ENCODE measurements around the gene MYCBP2. TPM values are rescaled to one million over a fixed set of nuclear protein-coding genes. Genes with fewer than 3 reads are reported as not detected.
A peak's percentile ranks its signal among the peaks of the same experiment; 100 is the strongest.

The MYCBP2 gene
- total RNA-seq, 1 donor from 2014 or later, result 42.2 TPM

DNA sequence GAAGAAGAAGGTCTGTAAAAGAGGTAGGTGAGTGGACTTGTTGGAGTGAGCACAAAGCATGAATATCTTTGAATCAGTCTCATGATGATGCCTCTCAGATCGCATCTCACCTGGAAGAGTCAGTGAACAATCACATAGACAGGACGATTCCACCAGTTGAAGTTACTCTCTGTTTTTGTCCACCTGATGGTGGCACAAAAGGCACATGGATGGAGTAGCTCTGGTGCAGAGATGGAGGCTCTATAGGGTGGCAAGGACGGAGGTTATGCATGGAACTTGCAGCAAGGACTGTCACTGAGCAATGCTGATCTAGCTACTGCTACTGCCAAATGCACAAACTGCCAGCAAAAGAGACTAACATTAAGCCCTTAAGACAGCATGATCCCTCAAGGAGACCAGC, 10.3 kb upstream of the MYCBP2 start:
- TF ChIP-seq, protein P1, sequence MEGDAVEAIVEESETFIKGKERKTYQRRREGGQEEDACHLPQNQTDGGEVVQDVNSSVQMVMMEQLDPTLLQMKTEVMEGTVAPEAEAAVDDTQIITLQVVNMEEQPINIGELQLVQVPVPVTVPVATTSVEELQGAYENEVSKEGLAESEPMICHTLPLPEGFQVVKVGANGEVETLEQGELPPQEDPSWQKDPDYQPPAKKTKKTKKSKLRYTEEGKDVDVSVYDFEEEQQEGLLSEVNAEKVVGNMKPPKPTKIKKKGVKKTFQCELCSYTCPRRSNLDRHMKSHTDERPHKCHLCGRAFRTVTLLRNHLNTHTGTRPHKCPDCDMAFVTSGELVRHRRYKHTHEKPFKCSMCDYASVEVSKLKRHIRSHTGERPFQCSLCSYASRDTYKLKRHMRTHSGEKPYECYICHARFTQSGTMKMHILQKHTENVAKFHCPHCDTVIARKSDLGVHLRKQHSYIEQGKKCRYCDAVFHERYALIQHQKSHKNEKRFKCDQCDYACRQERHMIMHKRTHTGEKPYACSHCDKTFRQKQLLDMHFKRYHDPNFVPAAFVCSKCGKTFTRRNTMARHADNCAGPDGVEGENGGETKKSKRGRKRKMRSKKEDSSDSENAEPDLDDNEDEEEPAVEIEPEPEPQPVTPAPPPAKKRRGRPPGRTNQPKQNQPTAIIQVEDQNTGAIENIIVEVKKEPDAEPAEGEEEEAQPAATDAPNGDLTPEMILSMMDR (IDR thresholded peaks at IDR 0.05; ENCODE audit: borderline replicate concordance), result no peak
- H3K9me3 ChIP-seq (replicated peaks), result no peaks in the 10 kb centered on the region
- H3K4me3 ChIP-seq, result no peak overlapping the region
- no peak overlapping the region for H3K27ac ChIP-seq (replicated peaks)
- peaks cover 11% of the 10 kb centered on the region for H3K27me3 ChIP-seq (ENCODE audit: low read depth)
- H3K36me3 ChIP-seq, result no peaks in the 10 kb centered on the region
- no peaks in the 10 kb centered on the region for H3K4me1 ChIP-seq
- no peak for DNase-seq
- intact Hi-C loops (cut with micrococcal nuclease), result no loop called here

DNA sequence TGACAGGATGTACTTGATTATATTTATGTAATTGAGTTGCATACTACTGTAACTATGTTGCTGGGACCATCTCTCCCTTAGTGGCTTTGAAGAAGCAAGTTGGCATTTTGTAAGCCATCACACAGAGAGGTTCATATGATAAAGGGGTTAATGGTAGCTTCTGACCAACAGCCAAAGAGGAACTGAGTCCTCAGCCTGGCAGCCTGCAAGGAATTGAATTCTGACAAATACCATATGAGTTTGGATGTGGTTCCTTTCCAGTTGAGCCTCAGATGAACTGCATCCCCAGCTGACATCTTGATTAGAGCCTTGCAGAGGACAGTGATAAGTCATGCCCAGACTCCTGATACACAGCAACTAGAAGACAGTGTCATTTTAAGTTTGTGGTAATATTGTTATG, 8.6 kb upstream of the MYCBP2 start:
- intact Hi-C loops (cut with micrococcal nuclease), result no loop called here
- Histone ChIP-seq H3K27me3 (ENCODE audit: low read depth) (peaks cover 11% of the 10 kb centered on the region), H3K4me1 (peaks cover under 1% of the 10 kb centered on the region), H3K4me3 (no peak overlapping the region), H3K36me3 (no peaks in the 10 kb centered on the region), H3K27ac (replicated peaks) (no peak overlapping the region), H3K9me3 (replicated peaks) (no peaks in the 10 kb centered on the region)
- DNase-seq, result no peak
- TF ChIP-seq, protein P1 (IDR thresholded peaks at IDR 0.05; ENCODE audit: borderline replicate concordance), result no peak

DNA sequence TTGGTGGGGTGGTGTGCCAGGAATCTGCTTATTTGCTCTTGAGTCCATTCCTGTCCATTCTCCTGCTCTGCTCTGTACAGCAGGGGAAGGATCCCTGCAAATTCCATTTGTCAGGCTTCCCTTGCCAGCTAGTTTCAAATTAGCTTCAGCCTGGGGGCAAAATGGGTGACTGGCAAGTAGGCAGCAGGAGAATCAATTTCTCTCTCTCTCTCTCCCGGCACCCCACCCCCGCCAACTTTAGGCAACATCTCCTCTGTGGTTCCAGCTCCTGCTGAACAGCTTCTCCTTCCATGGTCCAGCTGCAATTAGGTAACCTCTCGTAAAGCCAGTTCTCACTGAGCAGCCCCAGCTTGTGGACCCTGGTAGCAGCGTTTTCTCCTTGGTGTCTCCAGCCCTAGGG, 6.7 kb upstream of the MYCBP2 start:
- intact Hi-C loops (cut with micrococcal nuclease), result no loop called here
- DNase-seq, result no peak

DNA sequence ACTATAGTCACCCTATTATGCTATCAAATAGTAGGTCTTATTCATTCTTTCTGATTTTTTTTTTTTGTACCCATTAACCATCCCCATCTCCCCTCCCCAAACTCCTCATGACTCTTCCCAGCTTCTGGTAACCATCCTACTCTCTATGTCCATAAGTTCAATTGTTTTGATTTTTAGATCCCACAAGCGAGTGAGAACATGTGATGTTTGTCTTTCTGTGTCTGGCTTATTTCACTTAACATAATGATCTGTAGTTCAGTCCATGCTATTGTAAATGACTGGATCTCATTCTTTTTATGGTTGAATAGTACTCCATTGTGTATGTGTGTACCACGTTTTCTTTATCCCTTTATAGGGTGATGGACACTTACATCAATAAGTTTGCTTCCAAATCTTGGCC, 4.5 kb upstream of the MYCBP2 start:
- no peak for DNase-seq
- intact Hi-C loops (cut with micrococcal nuclease), result no loop called here
- Histone ChIP-seq H3K9me3 (replicated peaks) (no peaks in the 10 kb centered on the region), H3K4me1 (peaks cover 37% of the 10 kb centered on the region), H3K36me3 (no peaks in the 10 kb centered on the region), H3K27me3 (ENCODE audit: low read depth) (peaks cover 2% of the 10 kb centered on the region), H3K27ac (replicated peaks) (no peak overlapping the region), H3K4me3 (no peak overlapping the region)
- TF ChIP-seq, protein P1 (IDR thresholded peaks at IDR 0.05; ENCODE audit: borderline replicate concordance), result no peak

More for the DNA sequence above, 6.7 kb upstream of the MYCBP2 start:
- Histone ChIP-seq H3K4me3 (no peak overlapping the region), H3K9me3 (replicated peaks) (no peaks in the 10 kb centered on the region), H3K36me3 (no peaks in the 10 kb centered on the region), H3K4me1 (peaks cover 18% of the 10 kb centered on the region), H3K27ac (replicated peaks) (no peak overlapping the region), H3K27me3 (ENCODE audit: low read depth) (peaks cover 11% of the 10 kb centered on the region)
- TF ChIP-seq, protein P1 (IDR thresholded peaks at IDR 0.05; ENCODE audit: borderline replicate concordance), result no peak

DNA sequence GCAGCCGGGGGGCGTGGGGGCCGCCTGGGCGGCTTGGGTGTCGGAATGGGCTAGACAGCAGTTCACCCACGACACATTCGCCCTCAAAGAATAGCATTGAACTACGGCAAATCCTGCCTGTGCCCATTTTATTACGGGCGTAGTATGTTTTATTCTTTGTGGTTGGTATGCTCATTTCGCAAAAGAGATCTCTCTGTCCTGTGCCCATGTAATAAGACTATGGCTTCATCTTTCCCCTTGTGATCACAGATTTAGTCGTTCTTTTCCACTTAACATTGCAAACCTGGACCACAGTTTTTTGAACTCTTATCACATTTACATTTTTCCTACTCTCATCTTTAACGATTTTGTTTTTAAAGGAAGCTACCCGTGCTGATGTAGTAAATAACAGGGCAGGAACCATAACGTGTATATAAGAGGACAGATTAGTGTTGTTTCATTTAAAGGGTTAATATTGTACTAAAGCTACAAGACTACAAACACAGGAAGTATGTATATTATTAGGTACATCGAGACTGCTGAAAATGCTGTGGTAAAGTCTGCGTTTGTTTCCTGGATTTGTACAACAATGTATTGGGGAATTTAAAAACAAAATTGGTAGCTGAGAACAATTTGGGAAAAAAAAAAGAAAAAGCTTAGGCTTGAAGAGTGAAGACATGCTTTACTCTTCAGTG, 3.2 kb upstream of the MYCBP2 start:
- H3K36me3 ChIP-seq, result no peaks in the 10 kb centered on the region
- intact Hi-C loops (cut with micrococcal nuclease), result no loop called here
- no peak for DNase-seq
- TF ChIP-seq, protein P1 (IDR thresholded peaks at IDR 0.05; ENCODE audit: borderline replicate concordance), result no peak
- peak overlapping the region; percentile 85 for H3K4me3 ChIP-seq
- H3K9me3 ChIP-seq (replicated peaks), result no peaks in the 10 kb centered on the region
- no peaks in the 10 kb centered on the region for H3K27me3 ChIP-seq (ENCODE audit: low read depth)
- H3K27ac ChIP-seq (replicated peaks), result peak overlapping the region; percentile 91
- peaks cover 48% of the 10 kb centered on the region for H3K4me1 ChIP-seq
